Renal pelvis (tissue), 4 donors: ENCODE results near the gene RAX2. TPM values are rescaled to one million over a fixed set of nuclear protein-coding genes. Genes with fewer than 3 reads are reported as not detected.

ENCODE experiments used
- DNase-seq: peaks from one replicate; pipeline ENCODE4 v3.0.0-alpha.2; 2013
- polyA plus RNA-seq, 3 donors: library from polyadenylated mRNA; unstranded; fragments of 120-200 nt; gene quantifications; one replicate each; pipeline ENCODE4 v1.2.1, GENCODE V29; 2013; ENCODE audit not compliant: insufficient read length in 3 of 3

RAX2 gene
- polyA plus RNA-seq, 3 donors = not detected

GRCh38 chr19:3733549-3734309 is 38.3 kb downstream of the RAX2 start:
- DNase-seq = no peak

- DNase-seq = no peak
Measured at GRCh38 chr19:3732108-3732507, 39.9 kb downstream of the RAX2 start.

- DNase-seq = no peak
Measured at GRCh38 chr19:3730457-3730958, 41.5 kb downstream of the RAX2 start.

GRCh38 chr19:3725640-3726310 is 46.3 kb downstream of the RAX2 start:
- peak; percentile 76 for DNase-seq

GRCh38 chr19:3725121-3725520 is 46.9 kb downstream of the RAX2 start:
- DNase-seq = no peak

GRCh38 chr19:3723883-3724282 is 48.1 kb downstream of the RAX2 start:
- DNase-seq = no peak

GRCh38 chr19:3723110-3723488 is 48.9 kb downstream of the RAX2 start:
- no peak for DNase-seq

GRCh38 chr19:3722443-3723109 is 49.5 kb downstream of the RAX2 start:
- DNase-seq = no peak

- DNase-seq = no peak
Measured at GRCh38 chr19:3721887-3722442, 50.1 kb downstream of the RAX2 start.

GRCh38 chr19:3721131-3721886 is 50.7 kb downstream of the RAX2 start:
- peak; percentile 84 for DNase-seq

- DNase-seq = no peak
Measured at GRCh38 chr19:3720349-3720917, 51.6 kb downstream of the RAX2 start.

GRCh38 chr19:3719868-3720267 is 52.2 kb downstream of the RAX2 start:
- no peak for DNase-seq

Other genes with a start within 250 kb of the RAX2 start
- gene TEKTIP1, start 233.1 kb downstream of the RAX2 start, polyA plus RNA-seq = 10 to 100 TPM in 2 of 3 donors, 1 to 10 TPM in 1; 6.8 to 11.1 (median 10.3) TPM
- gene MFSD12, start 214.6 kb downstream of the RAX2 start, polyA plus RNA-seq = 10 to 100 TPM; 61.1 to 79.0 (median 76.0) TPM
- 10 to 100 TPM; 86.9 to 95.0 (median 93.9) TPM for gene HMG20B, start 199.3 kb downstream of the RAX2 start, polyA plus RNA-seq
- 1 to 10 TPM; 3.1 to 4.0 (median 3.4) TPM for gene GIPC3, start 186.8 kb downstream of the RAX2 start, polyA plus RNA-seq
- 1 to 10 TPM; 3.8 TPM for gene TBXA2R, start 165.4 kb downstream of the RAX2 start, polyA plus RNA-seq
- 10 to 100 TPM; 27.4 to 30.2 (median 30.0) TPM for gene CACTIN, start 145.4 kb downstream of the RAX2 start, polyA plus RNA-seq
- 10 to 100 TPM; 29.0 to 32.7 (median 31.2) TPM for gene PIP5K1C, start 71.8 kb downstream of the RAX2 start, polyA plus RNA-seq
- 10 to 100 TPM; 12.1 to 14.5 (median 12.7) TPM for gene TJP3, start 63.8 kb downstream of the RAX2 start, polyA plus RNA-seq
- 10 to 100 TPM; 19.9 to 23.9 (median 20.4) TPM for gene APBA3, start 10.5 kb downstream of the RAX2 start, polyA plus RNA-seq
- gene MRPL54, start 9.5 kb downstream of the RAX2 start, polyA plus RNA-seq = 10 to 100 TPM; 37.8 to 48.6 (median 39.3) TPM
- gene MATK, start 14.2 kb upstream of the RAX2 start, polyA plus RNA-seq = 1 to 10 TPM; 1.6 to 2.4 (median 2.0) TPM
- 1 to 10 TPM; 1.9 to 3.4 (median 2.2) TPM for gene ZFR2, start 96.8 kb upstream of the RAX2 start, polyA plus RNA-seq
- under 1 TPM; 0.15 to 0.70 (median 0.44) TPM for gene ATCAY, start 108.5 kb upstream of the RAX2 start, polyA plus RNA-seq
- gene NMRK2, start 160.8 kb upstream of the RAX2 start, polyA plus RNA-seq = under 1 TPM in 2 of 3 donors, not detected in 1; 0.13 to 0.40 TPM
- gene DAPK3, start 198.9 kb upstream of the RAX2 start, polyA plus RNA-seq = 10 to 100 TPM; 45.2 to 50.0 (median 49.5) TPM
- 1,000 to 10,000 TPM; 1,590 to 1,901 (median 1,709) TPM for gene EEF2, start 213.2 kb upstream of the RAX2 start, polyA plus RNA-seq
- gene PIAS4, start 235.5 kb upstream of the RAX2 start, polyA plus RNA-seq = 10 to 100 TPM; 32.4 to 42.4 (median 36.2) TPM